ENCODE measurements around the gene CORO1C.

DNA sequence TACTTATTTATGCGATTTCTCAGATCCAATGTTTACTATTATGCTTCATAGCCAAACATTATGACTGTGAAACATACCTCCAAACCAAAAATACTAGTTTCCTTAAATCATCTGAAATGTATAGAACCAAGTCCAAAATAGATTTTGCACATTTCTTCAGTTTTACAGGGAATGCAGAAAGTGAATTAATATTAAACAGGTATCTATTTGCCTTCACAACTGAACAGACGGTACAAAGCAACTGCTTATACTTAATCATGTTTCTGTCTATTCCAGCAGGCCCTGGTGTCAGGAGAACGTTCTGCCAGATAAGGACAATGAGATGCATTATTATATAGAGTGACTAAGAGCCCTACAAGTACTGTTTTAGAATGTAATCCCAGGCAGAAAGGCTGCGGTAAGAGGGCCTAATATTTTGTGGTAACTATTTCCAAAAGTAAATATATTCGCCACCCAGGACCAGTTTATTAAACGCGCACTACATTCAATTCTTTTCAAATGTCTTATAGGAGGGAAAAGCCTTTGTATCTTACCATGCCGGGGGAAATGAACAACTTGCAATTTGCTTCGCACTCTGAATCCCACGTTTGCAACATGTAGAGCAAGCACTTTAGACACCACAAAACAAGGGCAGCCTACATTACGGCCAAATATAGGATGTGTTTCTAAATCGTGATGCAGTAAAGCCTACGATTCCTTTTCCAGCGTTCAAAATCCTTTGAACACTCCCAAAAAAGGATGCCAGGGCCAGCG, 1.5 kb downstream of the CORO1C start:
- TF ChIP-seq POLR2AphosphoS5 (IDR thresholded peaks at IDR 0.05): no peak
- TF ChIP-seq EP300 (IDR thresholded peaks at IDR 0.05; ENCODE audit: low read depth): peak; percentile 4
- TF ChIP-seq POLR2A (IDR thresholded peaks at IDR 0.05): no peak

Data from transverse colon (tissue), 3 donors.